ENCODE measurements around the gene ANKS1A.
"Not testable (repeated sequence)": the region's sequence is repeated elsewhere in the genome, so short reads cannot be mapped to it uniquely, and the experiment has no call there.

ANKS1A gene

GRCh38 chr6:34917626-34918285 is 28.7 kb downstream of the ANKS1A start:
- DNase-seq = no peak

GRCh38 chr6:34919651-34920050 is 30.6 kb downstream of the ANKS1A start:
- no peak for DNase-seq

DNA sequence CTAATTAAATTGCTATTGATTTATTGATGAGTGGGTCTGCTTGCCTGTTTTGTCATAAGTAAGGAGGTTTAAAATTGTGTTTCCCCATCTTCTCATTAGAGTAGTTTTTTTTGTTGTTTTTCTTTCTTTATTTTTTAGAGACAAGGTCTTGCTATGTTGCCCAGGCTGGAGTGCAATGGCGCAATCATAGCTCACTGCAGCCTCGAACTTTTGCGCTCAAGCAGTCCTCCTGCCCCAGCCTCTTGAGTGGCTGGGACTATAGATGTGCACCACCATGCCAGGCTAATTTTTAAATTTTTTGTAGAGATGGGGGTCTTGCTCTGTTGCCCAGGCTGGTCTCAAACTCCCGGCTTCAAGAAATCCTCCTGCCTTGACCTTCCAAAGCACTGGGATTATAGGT is 31.0 kb downstream of the ANKS1A start:
- DNase-seq = no peak

GRCh38 chr6:34922177-34922663 is 33.2 kb downstream of the ANKS1A start:
- no peak for DNase-seq

DNA sequence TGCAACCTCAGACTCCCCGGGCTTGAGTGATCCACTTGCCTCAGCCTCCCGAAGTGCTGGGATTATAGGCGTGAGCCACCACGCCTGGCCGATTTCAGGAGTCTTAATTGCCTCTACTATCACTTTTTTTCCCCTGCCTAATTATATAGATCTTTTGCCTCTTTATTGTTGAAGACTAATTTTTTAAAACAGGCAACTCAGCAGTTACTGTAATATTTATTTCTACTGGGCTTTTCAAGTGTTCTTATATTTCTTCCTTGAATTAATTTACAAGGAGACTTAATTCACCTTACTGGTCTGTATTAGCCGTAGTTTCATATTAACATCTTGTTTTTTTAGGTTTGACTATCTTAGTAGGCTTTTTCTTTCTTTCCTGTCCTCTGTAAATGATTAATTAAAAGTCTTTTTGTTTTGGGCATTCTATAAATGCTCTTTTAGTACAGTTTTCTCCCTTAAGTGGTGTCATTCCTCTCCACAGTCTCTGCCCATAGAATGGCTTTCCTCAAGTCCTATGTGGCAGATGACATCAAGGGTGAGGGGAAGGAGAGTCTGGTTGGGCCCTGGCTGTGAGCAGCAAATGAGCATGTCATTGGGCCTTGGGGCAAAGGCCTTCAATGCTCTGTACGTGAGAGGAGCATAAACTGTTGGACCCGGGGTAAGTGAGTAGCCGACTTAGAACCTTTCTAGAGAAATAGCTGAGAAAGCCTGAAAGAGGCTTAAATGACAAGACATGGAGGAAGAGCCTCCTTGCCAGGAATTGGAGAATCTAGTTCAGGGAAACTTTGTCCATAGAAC is 36.0 kb downstream of the ANKS1A start:
- DNase-seq = no peak

DNA sequence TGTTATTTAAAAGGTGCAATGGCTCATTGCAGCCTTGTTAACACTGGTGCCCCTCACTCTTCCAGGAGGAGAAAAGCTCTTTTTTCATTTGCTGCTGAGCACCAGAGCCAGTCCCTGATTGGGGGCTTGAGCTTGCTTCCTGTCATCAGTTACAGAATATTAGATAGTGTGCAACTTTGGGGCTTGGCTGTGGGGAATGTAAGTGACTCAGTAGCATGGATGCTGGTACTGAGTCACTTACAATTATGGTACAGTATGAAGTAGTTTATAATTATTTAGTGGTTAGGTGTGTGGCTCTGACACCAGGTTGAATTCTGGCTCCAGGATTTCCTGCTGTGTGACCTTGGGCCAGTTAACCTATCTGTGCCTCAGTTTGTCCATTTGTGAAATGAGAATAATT is 37.6 kb downstream of the ANKS1A start:
- no peak for DNase-seq

DNA sequence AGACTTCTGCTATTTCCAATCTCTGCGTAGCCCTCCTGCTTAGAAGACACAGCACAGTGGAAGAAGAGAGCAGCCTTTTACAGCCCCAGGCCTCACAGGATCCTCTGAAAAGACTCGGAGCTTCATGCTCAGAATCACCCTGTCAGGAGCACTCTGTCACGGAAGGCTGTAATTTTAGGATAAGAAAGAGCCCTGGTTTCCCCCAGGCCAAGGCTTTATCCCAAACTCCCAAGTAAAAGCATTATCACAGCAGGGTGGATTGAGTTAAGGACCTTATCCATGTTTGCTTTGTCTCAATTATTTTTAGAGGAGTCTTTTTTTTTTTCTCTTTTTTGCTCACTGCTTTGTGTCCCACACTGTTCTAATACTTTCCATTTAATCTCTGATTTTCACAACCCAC is 39.2 kb downstream of the ANKS1A start:
- DNase-seq = no peak

GRCh38 chr6:34928695-34929094 is 39.6 kb downstream of the ANKS1A start:
- no peak for DNase-seq

GRCh38 chr6:34929241-34929978 is 40.4 kb downstream of the ANKS1A start:
- DNase-seq = no peak

GRCh38 chr6:34930221-34930620 is 41.2 kb downstream of the ANKS1A start:
- no peak for DNase-seq

DNA sequence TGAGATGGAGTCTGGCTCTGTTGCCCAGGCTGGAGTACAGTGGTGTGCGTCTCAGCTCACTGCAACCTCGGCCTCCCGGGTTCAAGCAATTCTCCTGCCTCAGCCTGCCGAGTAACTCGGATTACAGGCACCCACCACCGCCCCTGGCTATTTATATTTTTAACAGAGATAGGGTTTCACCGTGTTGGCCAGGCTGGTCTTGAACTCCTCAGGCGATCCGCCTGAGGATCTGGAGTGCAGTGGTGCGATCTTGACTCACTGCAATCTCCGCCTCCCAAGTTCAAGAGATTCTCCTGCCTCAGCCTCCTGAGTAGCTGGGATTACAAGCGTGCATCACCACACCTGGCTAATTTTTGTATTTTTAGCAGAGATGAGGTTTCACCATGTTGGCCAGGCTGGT is 43.1 kb downstream of the ANKS1A start:
- not testable (repeated sequence) for DNase-seq

DNA sequence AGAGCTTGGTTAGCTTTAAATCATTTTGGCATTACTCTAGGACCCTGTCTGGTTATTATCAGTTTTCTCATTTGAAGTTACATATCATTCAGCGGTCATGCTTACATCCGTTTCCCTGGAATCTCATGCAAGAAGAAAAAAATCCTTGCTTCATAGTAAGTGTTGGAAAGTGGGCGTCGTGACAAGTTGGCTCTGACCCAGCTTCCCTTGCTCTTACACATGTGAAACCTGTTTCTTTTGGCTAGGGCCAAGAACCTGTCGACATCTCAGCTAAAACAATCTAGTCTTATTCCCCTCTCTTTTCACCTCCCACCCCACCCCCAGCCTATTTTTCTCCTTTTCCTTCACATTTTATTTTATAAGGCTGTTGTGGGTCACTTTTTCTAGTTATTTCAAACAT is 45.5 kb downstream of the ANKS1A start:
- peak in 7 of 56 donors; percentile 3 to 33 (median 11) for DNase-seq

GRCh38 chr6:34938268-34938667 is 49.2 kb downstream of the ANKS1A start:
- DNase-seq = peak in 2 of 56 donors; percentile 2 to 26

- no peak for DNase-seq
These were observed 51.0 kb downstream of the ANKS1A start for GRCh38 chr6:34940030-34940434.

DNA sequence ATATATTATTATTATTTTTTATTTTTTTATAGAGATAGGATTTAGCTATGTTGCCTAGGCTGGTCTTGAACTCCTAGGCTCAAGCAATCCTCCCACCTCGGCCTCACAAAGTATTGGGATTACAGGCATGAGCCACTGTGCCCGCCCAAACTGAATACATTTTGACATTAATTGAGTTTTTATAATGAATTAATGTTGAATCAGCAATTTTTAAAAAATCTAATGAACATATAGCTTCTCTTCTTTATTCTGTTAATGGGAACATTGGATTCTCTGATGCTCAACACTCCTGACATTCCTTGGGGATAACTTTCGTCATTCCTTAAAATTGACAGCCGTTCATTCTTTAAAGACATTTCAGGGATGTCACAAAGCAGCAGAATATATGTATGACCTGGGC is 52.4 kb downstream of the ANKS1A start:
- DNase-seq = no peak

- DNase-seq = no peak
These were observed 56.3 kb downstream of the ANKS1A start for GRCh38 chr6:34945317-34945716.

DNA sequence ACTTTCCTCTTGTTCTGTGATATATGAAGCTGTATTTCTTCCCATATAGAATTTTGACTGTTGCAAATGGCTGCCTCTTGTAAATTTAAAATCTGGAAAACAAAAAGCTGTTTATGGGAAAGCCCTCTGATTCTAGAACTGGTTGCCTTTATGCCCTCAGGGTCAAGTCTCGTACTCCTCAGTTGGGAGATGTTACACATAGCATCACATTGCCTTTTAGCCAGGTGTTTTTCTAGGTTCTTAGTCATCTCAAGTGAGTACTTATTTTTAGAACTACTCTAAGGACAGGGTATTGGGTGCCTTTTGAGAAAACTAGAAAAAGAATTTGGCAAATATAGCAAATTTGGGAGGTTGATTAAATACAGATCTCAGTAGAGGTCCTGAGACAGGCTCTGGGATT is 58.5 kb downstream of the ANKS1A start:
- DNase-seq = no peak

DNA sequence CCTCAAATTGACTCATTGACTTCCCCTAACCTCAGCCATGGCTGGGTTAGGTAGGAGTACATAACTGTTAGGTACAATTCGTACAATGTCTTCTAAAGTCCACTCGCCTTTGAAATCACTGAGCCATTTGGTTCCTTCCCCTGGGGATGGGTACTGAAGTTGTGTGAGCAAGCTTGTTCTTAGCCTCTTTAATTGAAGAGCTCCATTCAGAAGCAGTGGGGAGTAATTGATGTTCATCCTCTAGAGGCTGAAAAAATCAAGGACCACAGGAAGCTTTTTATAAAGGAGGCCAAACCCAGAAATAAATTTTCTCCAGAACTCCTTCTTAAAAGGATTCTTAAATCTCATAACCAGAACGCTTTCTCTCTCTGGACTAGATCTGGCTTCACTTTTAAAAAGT is 60.6 kb downstream of the ANKS1A start:
- DNase-seq = no peak

DNA sequence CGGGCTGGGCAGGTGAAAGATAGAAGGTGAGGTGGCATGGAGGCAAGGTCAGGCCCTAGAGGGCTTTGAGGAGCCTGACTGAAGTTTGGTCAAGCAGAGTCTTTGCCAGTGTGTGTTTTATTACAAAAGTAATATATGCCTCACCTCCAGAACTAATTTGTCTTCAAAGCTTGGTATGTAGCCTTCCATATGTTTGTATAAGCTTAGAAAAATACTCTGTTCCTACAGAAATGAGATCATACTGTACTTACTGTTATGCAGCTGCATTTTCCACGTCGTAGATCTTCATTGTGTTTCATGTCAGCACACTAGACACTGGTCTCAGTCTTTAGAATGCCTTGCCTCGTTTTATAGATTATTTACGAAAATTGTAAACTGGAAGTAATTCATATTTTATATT is 61.8 kb downstream of the ANKS1A start:
- DNase-seq = no peak

DNA sequence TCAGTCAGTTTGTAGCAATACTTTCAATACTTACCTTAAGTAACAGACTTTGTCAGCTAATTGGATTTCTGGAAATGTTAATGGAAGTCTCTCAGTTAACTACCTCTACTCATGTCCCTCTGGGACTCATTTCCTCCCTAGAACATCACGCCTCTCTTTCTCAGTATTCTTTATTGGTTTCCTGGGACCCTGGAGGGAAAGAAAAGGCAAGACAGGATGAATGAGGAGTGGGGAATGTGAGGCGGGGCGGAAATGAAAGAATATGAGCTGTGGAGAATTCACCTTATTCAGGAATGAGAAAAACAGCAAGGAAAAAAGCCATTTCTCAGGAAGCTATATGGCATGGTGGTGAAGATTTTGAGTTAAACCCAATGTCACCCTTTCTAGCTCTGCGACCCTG is 62.7 kb downstream of the ANKS1A start:
- no peak for DNase-seq

GRCh38 chr6:34953061-34954025 is 64.3 kb downstream of the ANKS1A start:
- no peak for DNase-seq
